Gastrocnemius medialis (tissue), 4 donors: ENCODE measurements around the gene SBSN.

Source experiments
- CTCF ChIP-seq, 5 experiments: fragments of 450-650 bp in 3 of 5; fragments of 200-600 bp in 2 of 5; sonication (generic) in 2 of 5; IDR thresholded peaks in 4 of 5; conservative IDR thresholded peaks in 1 of 5; 1 replicate in 4 of 5; 2 replicates in 1 of 5; pipeline ENCODE4 v1.5.1; 2016 to 2019; ENCODE audit warnings: antibody characterized with exemption in 5 of 5, mild to moderate bottlenecking in 3 of 5, moderate library complexity in 3 of 5
- POLR2A ChIP-seq, 2 donors: fragments of 450-650 bp; IDR thresholded peaks; one replicate each; pipeline ENCODE4 v1.6.1; 2017; ENCODE audit warnings: antibody characterized with exemption in 2 of 2, mild to moderate bottlenecking in 2 of 2, moderate library complexity in 2 of 2

- TF ChIP-seq CTCF (IDR thresholded peaks at IDR 0.05 in 4 of 5, conservative IDR thresholded peaks at IDR 0.05 in 1 of 5): no peak
- TF ChIP-seq POLR2A (IDR thresholded peaks at IDR 0.05): no peak
Measured at GRCh38 chr19:35513628-35514281, 14.4 kb downstream of the SBSN start, which contains the start of gene DMKN.
